ENCODE results near the gene ACTG1. TPM values are rescaled to one million over a fixed set of nuclear protein-coding genes. Genes with fewer than 3 reads are reported as not detected.
"Not testable (repeated sequence)": the region's sequence is repeated elsewhere in the genome, so short reads cannot be mapped to it uniquely, and the experiment has no call there.

ACTG1 gene
- polyA plus RNA-seq, 1 donor from 2014 or later: 1,302 TPM

DNA sequence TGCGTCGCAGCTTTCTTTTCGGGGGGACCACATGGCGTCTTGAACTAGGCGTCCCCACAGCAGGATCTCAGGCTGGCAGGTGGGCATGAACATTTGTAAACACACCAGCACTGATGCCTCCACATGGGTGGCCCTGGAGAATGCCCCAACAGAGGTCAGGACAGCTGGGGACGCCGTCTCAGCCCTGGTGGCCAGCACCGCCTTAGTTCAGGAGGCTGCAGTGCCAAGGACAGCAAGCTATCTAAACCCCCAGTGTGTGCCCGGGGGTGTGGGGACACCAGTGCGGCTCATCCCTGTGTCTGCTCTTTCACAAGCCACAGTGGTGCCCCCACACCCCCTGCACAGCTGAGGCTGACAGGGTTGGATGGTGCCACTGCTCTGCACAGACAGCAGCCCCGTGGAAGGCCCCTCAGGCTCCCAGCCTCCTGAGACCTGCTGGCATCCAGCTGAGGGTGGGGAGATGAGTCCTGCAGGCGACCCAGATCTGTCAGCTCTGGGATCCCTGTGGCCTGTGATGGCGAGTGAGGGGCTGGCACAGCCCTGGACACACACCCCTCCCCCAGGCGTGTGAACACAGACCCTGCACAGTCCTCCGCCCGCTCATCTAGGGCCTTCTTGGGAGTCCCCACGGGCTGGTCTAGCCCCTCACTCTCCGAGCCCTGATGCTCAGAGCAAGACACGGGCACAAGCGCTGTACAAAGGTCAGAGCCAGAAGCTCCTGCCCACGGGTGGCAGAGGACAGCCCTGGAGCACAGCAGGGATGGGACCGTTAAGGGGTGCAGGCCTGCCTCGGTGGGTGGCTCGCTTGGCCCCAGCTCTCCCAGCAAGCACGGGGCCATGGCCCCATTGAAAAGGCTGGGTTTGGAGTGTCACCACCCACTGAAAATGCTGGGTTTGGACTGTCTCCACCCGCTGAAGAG lies 26.3 kb upstream of the ACTG1 start:
- Mint-ChIP-seq H3K27me3 (peaks cover 8% of the 10 kb centered on the region), H3K36me3 (no peaks in the 10 kb centered on the region), H3K4me3 (no peak overlapping the region), H3K27ac (no peak overlapping the region), H3K4me1 (peaks cover 0 to 9% (median 2%) of the 10 kb centered on the region in 3 donors), H3K9me3 (no peaks in the 10 kb centered on the region)

DNA sequence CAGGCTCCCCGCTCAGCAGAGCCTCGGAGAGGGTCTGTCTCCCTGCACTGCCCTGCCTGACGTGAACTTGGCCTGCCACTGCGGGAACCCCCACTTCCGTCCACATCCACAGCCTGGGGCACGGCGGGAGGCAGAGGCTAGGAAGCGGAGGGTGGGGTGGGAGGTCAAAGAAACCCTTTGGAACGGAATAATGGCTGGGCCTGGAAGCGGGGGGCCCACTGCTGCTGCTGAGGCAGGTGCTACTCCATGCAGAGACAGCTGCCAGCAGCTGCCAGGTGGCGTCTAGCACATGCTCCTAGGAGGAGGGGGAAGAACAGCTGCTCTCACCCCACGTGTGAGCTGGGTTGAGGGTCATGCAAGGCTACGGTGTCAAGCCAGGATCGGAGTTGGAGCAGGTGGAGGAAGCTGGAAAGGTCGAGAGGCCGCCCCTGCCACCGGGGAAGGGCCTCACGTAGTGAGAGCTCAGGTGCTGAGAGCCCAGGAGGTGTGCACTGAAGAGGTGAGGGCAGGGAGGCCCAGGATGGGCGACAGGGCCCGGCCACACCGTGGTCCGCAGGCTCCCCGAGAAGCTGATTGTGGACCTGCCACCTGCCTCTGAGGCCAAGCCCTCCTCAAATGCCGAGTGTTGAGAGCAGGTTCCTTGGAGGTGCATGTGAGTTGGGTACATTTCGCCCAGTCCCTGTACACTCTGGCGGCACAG lies 25.4 kb upstream of the ACTG1 start:
- peak overlapping the region in 1 of 4 donors; percentile 72 for H3K4me3 Mint-ChIP-seq
- peaks cover 0 to 13% (median 8%) of the 10 kb centered on the region in 3 donors for H3K4me1 Mint-ChIP-seq
- H3K27ac Mint-ChIP-seq: no peak overlapping the region
- H3K27me3 Mint-ChIP-seq: peaks cover 8% of the 10 kb centered on the region
- H3K36me3 Mint-ChIP-seq: no peaks in the 10 kb centered on the region
- no peaks in the 10 kb centered on the region for H3K9me3 Mint-ChIP-seq

DNA sequence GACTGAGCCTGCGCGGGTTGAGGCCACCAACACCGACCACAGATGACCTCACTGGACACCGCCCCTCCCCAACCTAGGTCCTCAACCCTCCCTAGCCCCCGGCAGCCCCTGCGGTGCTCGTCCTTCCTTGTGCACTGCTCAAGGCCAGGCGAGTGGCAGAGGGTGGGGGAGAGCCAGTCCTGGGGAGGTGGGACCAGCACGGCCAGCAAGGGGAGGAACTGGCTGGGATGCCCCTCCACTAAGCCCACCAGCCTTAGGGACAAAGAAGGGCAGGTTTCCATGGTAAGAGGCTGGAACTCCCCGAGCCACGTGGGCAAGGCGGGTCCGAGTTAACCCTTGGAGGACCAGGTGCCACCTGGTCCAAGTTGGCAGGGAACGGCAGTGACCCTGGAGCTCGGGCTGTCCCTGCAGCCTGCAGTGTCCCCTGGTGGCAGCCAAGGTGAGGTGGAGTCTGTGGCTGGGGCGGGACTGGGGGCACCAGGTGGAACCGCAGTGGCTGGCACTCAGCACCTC lies 24.8 kb upstream of the ACTG1 start:
- no peaks in the 10 kb centered on the region for H3K9me3 Mint-ChIP-seq
- H3K27me3 Mint-ChIP-seq: peaks cover 8% of the 10 kb centered on the region
- H3K4me3 Mint-ChIP-seq: peak overlapping the region in 2 of 4 donors; percentile 43 to 68
- H3K36me3 Mint-ChIP-seq: no peaks in the 10 kb centered on the region
- peaks cover 0 to 13% (median 8%) of the 10 kb centered on the region in 3 donors for H3K4me1 Mint-ChIP-seq
- no peak overlapping the region for H3K27ac Mint-ChIP-seq

DNA sequence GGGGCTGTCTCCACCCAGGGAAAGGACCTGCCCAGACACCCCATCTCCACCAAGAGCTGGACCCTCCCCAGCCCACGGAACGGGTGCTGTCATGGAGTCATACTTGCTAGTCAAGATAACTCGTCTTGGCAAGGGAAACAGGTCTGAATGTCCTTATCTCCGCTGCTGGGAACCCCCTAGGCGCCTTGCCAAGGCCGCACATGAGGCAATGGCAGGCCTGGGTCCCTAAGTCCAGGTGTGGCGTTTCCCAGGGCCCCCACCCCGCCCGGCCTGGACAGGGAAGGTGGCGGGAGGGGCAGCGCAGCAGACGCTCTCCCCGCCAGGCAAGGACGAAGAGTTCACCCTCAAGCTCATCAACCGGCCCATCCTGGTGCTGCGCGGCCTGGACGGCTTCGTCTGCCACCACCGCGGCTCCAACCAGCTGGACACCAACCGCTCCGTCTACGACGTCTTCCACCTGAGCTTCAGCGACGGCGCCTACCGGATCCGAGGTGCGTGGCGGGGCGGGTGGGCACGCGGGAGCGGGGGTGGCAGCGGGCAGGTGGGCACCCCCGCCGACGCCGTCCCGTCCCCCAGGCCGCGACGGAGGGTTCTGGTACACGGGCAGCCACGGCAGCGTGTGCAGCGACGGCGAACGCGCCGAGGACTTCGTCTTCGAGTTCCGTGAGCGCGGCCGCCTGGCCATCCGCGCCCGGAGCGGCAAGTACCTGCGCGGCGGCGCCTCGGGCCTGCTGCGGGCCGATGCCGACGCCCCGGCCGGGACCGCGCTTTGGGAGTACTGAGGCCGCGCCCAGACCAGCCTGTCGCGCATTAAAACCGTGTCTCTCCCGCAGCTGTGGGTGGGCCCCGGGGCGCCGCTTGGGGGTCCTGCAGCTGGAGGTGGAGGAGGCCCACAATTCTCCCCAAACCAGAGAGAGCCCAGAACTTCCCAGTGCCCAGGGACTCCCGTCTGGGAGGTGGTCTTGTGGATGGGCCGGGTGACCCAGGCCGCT lies 24.0 kb upstream of the ACTG1 start:
- Mint-ChIP-seq H3K9me3 (no peaks in the 10 kb centered on the region), H3K36me3 (no peaks in the 10 kb centered on the region), H3K4me1 (peaks cover 0 to 13% (median 8%) of the 10 kb centered on the region in 3 donors), H3K27ac (no peak overlapping the region), H3K27me3 (peaks cover 8% of the 10 kb centered on the region), H3K4me3 (peak overlapping the region in 2 of 4 donors; percentile 1 to 17)

DNA sequence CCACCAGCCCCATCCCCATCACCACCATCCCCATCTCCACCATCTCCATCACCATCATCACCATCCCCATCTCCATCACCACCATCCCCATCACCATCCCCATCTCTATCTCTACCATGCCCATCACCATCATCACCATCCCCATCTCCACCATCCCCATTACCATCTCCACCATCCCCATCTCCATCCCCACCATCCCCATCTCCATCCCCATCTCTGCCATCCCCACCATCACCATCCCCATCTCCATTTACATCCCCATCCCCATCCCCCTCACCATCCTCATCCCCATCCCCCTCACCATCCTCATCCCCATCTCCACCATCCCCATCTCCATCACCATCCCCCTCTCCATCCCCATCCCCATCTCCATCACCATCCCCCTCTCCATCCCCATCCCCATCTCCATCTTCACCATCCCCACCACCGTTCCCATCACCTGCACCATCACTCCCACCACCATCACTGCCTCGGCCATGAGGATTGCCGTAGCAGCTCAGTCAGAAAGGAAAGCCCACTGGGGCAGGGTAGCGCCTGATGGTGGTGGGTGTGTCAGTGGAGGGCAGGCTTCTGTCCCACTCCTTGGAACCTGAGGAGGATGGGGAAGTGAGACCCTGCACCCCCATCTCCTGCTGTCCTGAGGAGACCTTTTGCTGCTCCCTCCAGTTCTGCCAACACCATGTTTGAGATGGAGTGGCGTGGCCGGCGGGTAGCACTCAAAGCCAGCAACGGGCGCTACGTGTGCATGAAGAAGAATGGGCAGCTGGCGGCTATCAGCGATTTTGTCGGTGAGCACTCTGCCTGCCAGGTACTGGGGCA lies 23.1 kb upstream of the ACTG1 start:
- H3K9me3 Mint-ChIP-seq: no peaks in the 10 kb centered on the region
- H3K27ac Mint-ChIP-seq: no peak overlapping the region
- no peaks in the 10 kb centered on the region for H3K36me3 Mint-ChIP-seq
- H3K4me3 Mint-ChIP-seq: no peak overlapping the region
- peaks cover 8% of the 10 kb centered on the region for H3K27me3 Mint-ChIP-seq
- peaks cover 0 to 13% (median 8%) of the 10 kb centered on the region in 3 donors for H3K4me1 Mint-ChIP-seq

DNA sequence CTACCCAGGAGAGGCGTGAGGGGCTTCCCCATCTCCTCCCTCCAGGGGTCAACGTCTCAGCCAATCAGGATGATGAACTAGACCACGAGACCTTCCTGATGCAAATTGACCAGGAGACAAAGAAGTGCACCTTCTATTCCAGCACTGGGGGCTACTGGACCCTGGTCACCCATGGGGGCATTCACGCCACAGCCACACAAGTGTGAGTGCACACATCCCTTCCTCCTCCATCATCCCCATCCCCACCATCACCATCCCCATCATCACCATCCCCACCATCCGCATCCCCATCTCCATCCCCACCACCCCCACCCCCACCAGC lies 22.4 kb upstream of the ACTG1 start:
- Mint-ChIP-seq H3K36me3 (no peaks in the 10 kb centered on the region), H3K4me3 (no peak overlapping the region), H3K4me1 (peaks cover 0 to 13% (median 8%) of the 10 kb centered on the region in 3 donors), H3K9me3 (no peaks in the 10 kb centered on the region), H3K27ac (no peak overlapping the region), H3K27me3 (peaks cover 8% of the 10 kb centered on the region)

DNA sequence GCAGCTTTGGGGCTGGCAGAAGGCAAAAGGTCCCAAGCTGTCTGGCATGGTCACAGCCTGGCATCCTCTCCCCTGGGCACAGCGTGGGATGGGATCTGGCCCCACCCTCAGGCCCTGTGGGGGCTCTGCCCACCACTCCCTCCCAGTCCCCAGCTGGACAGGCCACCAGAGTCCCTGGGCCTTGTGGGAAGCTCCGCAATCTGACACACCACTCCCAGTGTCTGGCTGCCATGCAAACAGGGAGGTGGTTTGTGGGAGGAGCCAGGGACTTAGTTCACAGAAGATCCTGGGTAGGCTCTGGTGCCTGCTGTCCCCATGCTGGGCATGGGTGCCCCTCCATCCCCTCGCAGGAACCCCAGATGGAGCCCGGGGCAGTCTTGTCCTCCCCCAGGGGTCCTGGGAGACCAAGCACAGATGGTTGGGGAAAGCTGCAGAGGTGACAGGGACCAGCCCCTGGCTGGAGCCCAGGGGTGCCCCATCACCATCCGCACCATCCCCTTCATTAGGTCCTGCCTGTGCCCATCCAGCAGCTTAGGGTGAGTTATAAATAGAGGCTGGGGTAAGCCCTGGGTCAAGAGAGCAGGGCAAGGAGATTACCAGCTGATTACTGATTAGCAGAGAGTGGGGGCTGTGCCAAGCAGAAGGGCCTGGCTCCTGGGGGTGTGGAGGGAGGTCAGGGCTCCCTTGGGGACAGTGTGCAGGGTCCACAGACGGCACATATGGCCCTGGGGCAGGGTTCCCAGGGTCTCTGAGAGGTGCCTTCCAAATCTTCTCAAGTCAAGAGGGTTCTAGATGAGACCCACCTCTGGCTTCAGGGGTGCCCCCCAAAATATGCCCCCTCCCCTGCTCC lies 21.8 kb upstream of the ACTG1 start:
- Mint-ChIP-seq H3K27me3 (peaks cover 8% of the 10 kb centered on the region), H3K36me3 (no peaks in the 10 kb centered on the region), H3K4me3 (no peak overlapping the region), H3K27ac (no peak overlapping the region), H3K9me3 (no peaks in the 10 kb centered on the region), H3K4me1 (peaks cover 0 to 13% (median 8%) of the 10 kb centered on the region in 3 donors)

DNA sequence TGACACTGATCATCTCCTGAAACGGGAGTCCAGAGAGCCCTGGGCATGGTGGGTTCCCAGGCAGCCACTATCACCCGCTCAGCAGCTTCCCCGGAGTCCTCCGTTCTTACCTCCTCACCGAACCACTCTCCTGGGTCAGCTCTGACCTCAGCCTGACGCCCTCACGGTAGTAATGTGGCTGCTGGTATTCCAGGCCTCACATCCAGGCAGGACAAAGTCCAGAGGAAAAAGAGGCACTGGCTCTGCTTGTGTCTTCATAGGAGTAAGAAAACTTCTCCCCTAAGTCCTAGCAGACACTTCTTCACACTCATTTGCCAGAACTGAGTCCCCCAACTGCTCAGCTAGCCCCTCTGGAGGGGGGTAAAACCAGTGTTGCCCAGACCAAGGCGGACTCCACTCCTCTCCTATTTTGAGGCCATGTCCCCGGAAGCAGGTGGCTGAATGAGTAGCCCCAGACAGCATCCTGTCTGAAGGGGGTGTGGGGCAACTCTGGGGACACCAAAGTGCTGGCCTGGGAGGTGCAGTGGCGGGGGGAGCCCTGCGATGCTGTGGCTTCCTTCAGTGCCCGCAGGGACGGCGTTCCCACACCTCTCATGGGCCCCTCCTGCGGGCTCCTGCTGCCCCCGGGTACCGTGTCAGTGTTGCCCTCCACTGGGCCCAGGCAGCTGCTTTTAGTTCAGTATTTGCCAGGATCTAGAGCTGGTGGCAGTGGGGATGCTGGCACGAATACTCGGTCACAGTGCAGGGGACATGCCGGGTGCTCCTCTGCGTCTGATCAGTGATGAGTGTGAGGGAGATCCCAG lies 20.9 kb upstream of the ACTG1 start:
- H3K4me3 Mint-ChIP-seq: no peak overlapping the region
- H3K36me3 Mint-ChIP-seq: no peaks in the 10 kb centered on the region
- H3K9me3 Mint-ChIP-seq: no peaks in the 10 kb centered on the region
- peak overlapping the region in 1 of 3 donors; percentile 59 for H3K27ac Mint-ChIP-seq
- H3K4me1 Mint-ChIP-seq: peaks cover 0 to 13% (median 8%) of the 10 kb centered on the region in 3 donors
- peaks cover 8% of the 10 kb centered on the region for H3K27me3 Mint-ChIP-seq

DNA sequence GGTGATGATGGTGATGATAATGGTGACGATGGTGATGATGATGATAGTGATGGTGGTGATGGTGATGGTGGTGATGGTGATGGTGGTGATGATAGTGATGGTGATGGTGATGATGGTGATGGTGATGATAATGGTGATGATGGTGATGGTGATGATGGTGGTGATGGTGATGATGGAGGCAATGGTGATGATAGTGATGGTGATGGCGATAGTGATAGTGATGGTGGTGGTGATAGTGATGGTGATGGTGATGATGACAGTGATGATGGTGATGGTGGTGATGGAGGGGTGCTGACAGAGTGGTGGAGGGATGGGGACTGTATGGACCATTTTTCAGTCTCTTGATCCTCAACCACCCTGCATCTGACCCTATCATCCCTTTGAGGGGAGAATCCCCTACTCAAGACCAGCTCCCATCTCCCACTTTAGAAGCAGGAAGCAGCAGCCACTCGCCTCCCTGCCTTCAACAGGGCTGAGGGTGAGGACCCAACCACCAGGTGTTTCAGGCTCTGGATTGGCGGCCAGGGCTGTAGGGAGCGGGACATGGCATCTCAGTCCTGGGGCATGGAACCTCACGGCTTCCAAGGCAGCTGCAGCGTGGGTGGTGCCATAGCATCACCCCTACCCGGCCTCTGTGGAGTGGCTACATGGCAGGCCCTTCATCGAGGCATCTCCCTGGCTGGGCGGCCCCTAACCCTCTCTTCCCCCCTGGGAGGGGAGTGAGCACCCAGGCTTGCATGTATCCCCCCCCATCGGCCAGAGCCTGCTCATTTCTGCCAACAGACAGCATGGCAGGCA lies 20.1 kb upstream of the ACTG1 start:
- H3K4me1 Mint-ChIP-seq: peaks cover 0 to 10% (median 8%) of the 10 kb centered on the region in 3 donors
- no peaks in the 10 kb centered on the region for H3K36me3 Mint-ChIP-seq
- no peaks in the 10 kb centered on the region for H3K9me3 Mint-ChIP-seq
- H3K4me3 Mint-ChIP-seq: no peak overlapping the region
- H3K27me3 Mint-ChIP-seq: peaks cover 3% of the 10 kb centered on the region
- no peak overlapping the region for H3K27ac Mint-ChIP-seq

DNA sequence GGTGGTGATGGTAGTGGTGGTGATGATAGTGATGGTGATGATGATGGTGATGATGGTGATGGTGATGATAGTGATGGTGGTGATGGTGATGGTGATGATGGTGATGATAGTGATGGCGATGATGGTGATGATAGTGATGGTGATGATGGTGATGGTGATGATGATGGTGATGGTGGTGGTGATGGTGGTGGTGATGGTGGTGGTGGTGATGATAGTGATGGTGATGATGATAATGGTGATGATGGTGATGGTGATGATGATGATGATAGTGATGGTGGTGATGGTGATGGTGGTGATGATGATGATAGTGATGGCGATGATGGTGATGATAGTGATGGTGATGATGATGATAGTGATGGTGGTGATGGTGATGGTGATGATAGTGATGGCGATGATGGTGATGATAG lies 19.4 kb upstream of the ACTG1 start:
- H3K9me3 Mint-ChIP-seq, H3K27ac Mint-ChIP-seq, H3K36me3 Mint-ChIP-seq, H3K27me3 Mint-ChIP-seq, H3K4me1 Mint-ChIP-seq, H3K4me3 Mint-ChIP-seq: not testable (repeated sequence)

DNA sequence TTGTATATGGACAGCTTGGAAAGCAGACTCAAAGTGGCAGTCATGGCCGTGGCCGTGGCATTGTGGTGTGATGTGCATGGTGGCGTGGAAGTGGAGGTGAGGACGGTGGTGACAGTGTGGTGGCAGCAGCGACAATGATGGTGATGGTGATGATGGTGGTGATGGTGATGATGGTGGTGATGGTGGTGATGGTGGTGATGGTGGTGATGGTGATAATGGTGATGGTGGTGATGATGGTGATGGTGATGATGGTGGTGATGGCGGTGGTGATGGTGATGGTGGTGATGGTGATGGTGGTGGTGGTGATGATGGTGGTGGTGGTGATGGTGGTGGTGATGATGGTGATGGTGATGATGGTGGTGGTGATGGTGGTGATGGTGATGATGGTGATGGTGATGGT lies 18.4 kb upstream of the ACTG1 start:
- not testable (repeated sequence) for H3K27me3 Mint-ChIP-seq, H3K4me3 Mint-ChIP-seq, H3K4me1 Mint-ChIP-seq, H3K27ac Mint-ChIP-seq, H3K9me3 Mint-ChIP-seq, H3K36me3 Mint-ChIP-seq

DNA sequence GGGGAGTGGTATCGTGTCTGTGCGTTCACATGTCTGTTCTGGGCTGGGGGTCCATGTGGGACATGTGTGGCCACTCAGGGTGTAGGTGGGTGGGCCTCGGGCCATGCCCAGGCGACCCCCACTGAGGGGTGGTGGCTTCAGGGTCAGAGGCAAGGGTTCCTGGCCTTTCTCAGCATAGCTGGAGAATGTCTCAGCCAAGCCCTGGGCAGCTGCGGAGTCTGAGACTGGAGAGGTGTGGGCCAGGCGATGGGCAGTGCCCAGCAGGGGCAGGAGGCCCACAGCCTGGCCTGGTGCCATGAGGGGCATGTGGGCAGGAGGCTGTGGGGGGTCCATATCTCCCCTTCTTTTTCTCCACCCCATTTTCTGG lies 16.8 kb upstream of the ACTG1 start:
- no peaks in the 10 kb centered on the region for H3K36me3 Mint-ChIP-seq
- H3K27me3 Mint-ChIP-seq: no peaks in the 10 kb centered on the region
- no peak overlapping the region for H3K27ac Mint-ChIP-seq
- no peaks in the 10 kb centered on the region for H3K9me3 Mint-ChIP-seq
- no peak overlapping the region for H3K4me3 Mint-ChIP-seq
- H3K4me1 Mint-ChIP-seq: peaks cover 0 to 7% (median 4%) of the 10 kb centered on the region in 3 donors

Data from IgD-negative memory B cell (primary cell).